Osteoblast (primary cell): Measurements from ENCODE around the gene CDK15. TPM values are rescaled to one million over a fixed set of nuclear protein-coding genes. Genes with fewer than 3 reads are reported as not detected.

Experiments used
- DNase-seq: peaks from one replicate; pipeline ENCODE4 v3.0.0; 2011; ENCODE audit warnings: low spot score, mixed read lengths; ENCODE audit not compliant: insufficient read length; ENCODE audit errors: missing footprints
- H2AFZ ChIP-seq: 2 replicates; pipeline ENCODE4 v1.6.0; 2011; ENCODE audit warnings: mild to moderate bottlenecking, low read length
- H3K27ac ChIP-seq: 2 replicates; pipeline ENCODE4 v1.5.1; 2011; ENCODE audit warnings: mild to moderate bottlenecking, low read depth, low read length, moderate library complexity
- H3K27me3 ChIP-seq: 2 replicates; pipeline ENCODE4 v1.6.0; 2012; ENCODE audit warnings: mild to moderate bottlenecking, control low read depth, inconsistent platforms, low read length, moderate library complexity; ENCODE audit not compliant: insufficient read depth
- H3K36me3 ChIP-seq: 2 replicates; pipeline ENCODE4 v1.5.1; 2011; ENCODE audit warnings: mild to moderate bottlenecking, low read length, control low read depth, moderate library complexity; ENCODE audit not compliant: insufficient read depth
- H3K4me1 ChIP-seq: 2 replicates; pipeline ENCODE4 v1.5.1; 2011; ENCODE audit warnings: mild to moderate bottlenecking, low read length, control low read depth, moderate library complexity; ENCODE audit not compliant: insufficient read depth
- H3K4me2 ChIP-seq: 2 replicates; pipeline ENCODE4 v1.6.0; 2011; ENCODE audit warnings: mild to moderate bottlenecking, low read length; ENCODE audit not compliant: insufficient read depth
- H3K4me3 ChIP-seq: fragments of 200-600 bp; sonication (generic); 3 replicates; pipeline ENCODE4 v1.5.1; 2012; ENCODE audit warnings: mild to moderate bottlenecking, low read length, inconsistent platforms; ENCODE audit not compliant: insufficient read depth
- H3K79me2 ChIP-seq: 2 replicates; pipeline ENCODE4 v1.6.0; 2012; ENCODE audit warnings: mild to moderate bottlenecking, low read length, control low read depth, inconsistent platforms; ENCODE audit not compliant: insufficient read depth
- H3K9me3 ChIP-seq: 2 replicates; pipeline ENCODE4 v1.5.1; 2011; ENCODE audit warnings: low read depth, low read length, control low read depth
- H4K20me1 ChIP-seq: 2 replicates; pipeline ENCODE4 v1.6.0; 2012; ENCODE audit warnings: mild to moderate bottlenecking, low read length, control low read depth; ENCODE audit not compliant: insufficient read depth
- total RNA-seq: library from RNA; depleted of rRNA; stranded (reverse); fragments of >200 nt; gene quantifications from 2 replicates; pipeline ENCODE4 v1.2.3, GENCODE V29; 2012
- TF ChIP-seq, protein P1 (sequence below): IDR thresholded peaks from 2 replicates; pipeline ENCODE4 v1.5.1; 2011; ENCODE audit warnings: mild to moderate bottlenecking, low read depth, low read length, moderate library complexity; ENCODE audit errors: extremely low read depth

CDK15 gene
- total RNA-seq, 1 donor = 4.7 TPM

DNA sequence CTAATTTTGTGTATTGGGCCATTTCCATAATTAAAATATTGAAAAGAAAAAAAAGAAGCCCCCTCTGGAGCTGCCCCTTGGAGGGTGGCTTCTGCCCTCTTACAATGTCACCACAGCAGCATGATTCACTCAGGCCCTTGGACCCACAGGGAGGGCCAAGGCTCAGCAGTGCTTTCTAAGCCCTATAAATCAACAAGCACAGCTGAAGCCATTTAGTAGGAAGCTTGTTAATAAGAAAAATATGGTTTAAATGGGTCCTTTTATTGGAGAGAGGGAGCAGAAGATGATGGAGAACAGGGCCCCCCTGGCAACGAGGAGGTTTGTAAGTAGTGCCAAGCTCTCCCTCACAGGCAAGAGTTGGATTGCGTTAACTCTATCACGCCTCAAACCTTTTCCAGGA, 119.7 kb downstream of the CDK15 start:
- Histone ChIP-seq H3K4me1 (peaks cover 9% of the 10 kb centered on the region), H3K79me2 (no peaks in the 10 kb centered on the region), H4K20me1 (no peaks in the 10 kb centered on the region), H3K27me3 (no peaks in the 10 kb centered on the region), H2AFZ (no peak overlapping the region), H3K4me2 (no peak overlapping the region), H3K4me3 (no peak overlapping the region), H3K36me3 (no peaks in the 10 kb centered on the region), H3K9me3 (no peaks in the 10 kb centered on the region), H3K27ac (no peak overlapping the region)
- TF ChIP-seq, protein P1, sequence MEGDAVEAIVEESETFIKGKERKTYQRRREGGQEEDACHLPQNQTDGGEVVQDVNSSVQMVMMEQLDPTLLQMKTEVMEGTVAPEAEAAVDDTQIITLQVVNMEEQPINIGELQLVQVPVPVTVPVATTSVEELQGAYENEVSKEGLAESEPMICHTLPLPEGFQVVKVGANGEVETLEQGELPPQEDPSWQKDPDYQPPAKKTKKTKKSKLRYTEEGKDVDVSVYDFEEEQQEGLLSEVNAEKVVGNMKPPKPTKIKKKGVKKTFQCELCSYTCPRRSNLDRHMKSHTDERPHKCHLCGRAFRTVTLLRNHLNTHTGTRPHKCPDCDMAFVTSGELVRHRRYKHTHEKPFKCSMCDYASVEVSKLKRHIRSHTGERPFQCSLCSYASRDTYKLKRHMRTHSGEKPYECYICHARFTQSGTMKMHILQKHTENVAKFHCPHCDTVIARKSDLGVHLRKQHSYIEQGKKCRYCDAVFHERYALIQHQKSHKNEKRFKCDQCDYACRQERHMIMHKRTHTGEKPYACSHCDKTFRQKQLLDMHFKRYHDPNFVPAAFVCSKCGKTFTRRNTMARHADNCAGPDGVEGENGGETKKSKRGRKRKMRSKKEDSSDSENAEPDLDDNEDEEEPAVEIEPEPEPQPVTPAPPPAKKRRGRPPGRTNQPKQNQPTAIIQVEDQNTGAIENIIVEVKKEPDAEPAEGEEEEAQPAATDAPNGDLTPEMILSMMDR = no peak
- DNase-seq = no peak

DNA sequence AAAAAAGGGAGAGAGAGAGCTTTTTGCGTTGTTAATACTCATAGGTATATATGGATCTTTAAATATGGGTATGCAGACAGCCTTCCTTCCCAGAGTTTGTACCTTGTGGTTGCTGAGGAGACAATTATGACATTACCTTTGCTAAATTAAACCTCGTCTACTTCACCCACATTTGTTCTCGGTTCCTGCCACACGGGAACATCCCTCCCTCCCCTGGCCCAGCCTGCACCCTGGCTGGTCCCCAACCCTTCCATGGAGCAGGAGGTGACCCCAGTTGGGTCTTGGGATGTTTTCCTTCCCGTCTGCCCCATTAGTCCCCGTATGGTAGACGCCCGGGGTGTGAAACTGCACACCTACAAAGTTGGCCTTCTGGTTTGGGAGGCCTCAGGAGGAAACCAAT, 122.0 kb downstream of the CDK15 start:
- TF ChIP-seq, protein P1 = no peak

DNA sequence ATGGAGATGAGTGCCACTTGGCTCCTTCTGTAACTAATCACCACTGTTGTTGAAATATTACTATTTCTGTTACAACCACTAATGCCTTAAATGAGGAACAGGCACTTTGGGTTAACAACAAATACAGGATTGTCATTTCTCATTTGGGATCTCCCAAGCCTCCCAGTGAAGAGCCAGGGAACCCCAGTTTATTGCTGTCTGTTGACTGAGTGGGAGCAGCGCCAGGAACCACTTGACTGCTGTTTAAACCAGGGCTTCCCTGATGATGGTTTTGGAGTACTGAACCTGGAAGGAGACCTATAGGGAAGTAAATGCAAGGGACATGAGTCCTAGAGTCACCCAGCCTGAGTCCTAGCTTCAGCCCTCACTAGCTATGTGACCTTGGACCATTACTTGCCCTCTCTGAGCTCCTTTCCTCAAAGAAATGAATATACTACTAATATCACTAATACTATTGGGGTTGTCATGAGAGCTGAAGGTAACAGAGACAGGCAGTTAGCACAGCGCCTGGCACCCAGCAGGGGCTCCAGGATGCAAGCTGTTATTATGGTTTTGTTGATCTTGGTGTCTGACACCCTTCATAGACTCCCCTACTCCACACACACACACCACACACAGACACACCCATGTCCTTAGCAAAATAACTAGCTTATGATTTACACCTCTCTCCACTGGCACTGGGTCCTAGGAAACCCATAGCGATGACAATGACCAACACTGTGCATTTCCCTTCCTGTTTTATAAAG, 123.1 kb downstream of the CDK15 start:
- H2AFZ ChIP-seq = no peak overlapping the region
- no peaks in the 10 kb centered on the region for H4K20me1 ChIP-seq
- no peak overlapping the region for H3K4me3 ChIP-seq
- H3K27ac ChIP-seq = no peak overlapping the region
- no peaks in the 10 kb centered on the region for H3K36me3 ChIP-seq
- DNase-seq = no peak
- H3K27me3 ChIP-seq = no peaks in the 10 kb centered on the region
- H3K4me1 ChIP-seq = peaks cover 33% of the 10 kb centered on the region
- H3K9me3 ChIP-seq = no peaks in the 10 kb centered on the region
- H3K4me2 ChIP-seq = no peak overlapping the region
- TF ChIP-seq, protein P1 = no peak
- H3K79me2 ChIP-seq = no peaks in the 10 kb centered on the region

More for the DNA sequence above, 122.0 kb downstream of the CDK15 start:
- Histone ChIP-seq H4K20me1 (no peaks in the 10 kb centered on the region), H3K27ac (no peak overlapping the region), H3K4me3 (no peak overlapping the region), H3K36me3 (no peaks in the 10 kb centered on the region), H2AFZ (no peak overlapping the region), H3K4me2 (no peak overlapping the region), H3K9me3 (no peaks in the 10 kb centered on the region), H3K4me1 (peaks cover 24% of the 10 kb centered on the region), H3K79me2 (no peaks in the 10 kb centered on the region), H3K27me3 (no peaks in the 10 kb centered on the region)
- no peak for DNase-seq

DNA sequence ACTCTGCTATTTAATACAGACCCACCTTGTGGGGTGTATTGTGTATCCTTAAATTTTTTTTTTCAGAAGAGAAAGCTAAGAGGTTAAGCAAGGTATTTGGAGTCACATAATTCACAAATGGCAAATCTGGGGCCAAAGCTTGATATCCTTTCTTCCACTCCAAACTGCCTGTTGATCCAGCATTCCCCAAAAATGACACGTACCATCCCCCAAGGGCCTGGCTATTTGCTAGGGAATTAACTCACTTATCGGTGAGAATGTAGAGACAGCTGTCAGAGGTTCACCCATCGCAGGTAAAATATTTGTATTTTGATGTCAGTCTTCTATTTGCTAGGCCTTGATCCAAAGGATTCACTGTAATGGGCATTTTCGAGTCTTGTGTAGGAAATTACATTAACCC, 123.7 kb downstream of the CDK15 start:
- Histone ChIP-seq H3K27me3 (no peaks in the 10 kb centered on the region), H3K4me2 (no peak overlapping the region), H4K20me1 (no peaks in the 10 kb centered on the region), H3K36me3 (no peaks in the 10 kb centered on the region), H3K4me3 (no peak overlapping the region), H3K9me3 (no peaks in the 10 kb centered on the region), H3K4me1 (peaks cover 33% of the 10 kb centered on the region), H2AFZ (no peak overlapping the region), H3K79me2 (no peaks in the 10 kb centered on the region), H3K27ac (no peak overlapping the region)
- no peak for DNase-seq
- TF ChIP-seq, protein P1 = no peak
